HFF-Myc (cell line): Measurements from ENCODE around the gene NRG2.

Source experiments
- DNase-seq: peaks from one replicate; pipeline ENCODE4 v3.0.0-alpha.2; 2011; ENCODE audit warnings: low read depth; ENCODE audit errors: extremely low read depth
- H3K4me3 ChIP-seq: replicated peaks from 2 replicates; pipeline ENCODE4 v1.5.1; 2011; ENCODE audit warnings: low read depth, mild to moderate bottlenecking, control low read depth, low read length
- TF ChIP-seq, protein P1 (sequence below): IDR thresholded peaks from 2 replicates; pipeline ENCODE4 v1.5.1; 2012; ENCODE audit warnings: mild to moderate bottlenecking, low read depth, low read length, control low read depth; ENCODE audit errors: missing control alignments

NRG2 gene

DNA sequence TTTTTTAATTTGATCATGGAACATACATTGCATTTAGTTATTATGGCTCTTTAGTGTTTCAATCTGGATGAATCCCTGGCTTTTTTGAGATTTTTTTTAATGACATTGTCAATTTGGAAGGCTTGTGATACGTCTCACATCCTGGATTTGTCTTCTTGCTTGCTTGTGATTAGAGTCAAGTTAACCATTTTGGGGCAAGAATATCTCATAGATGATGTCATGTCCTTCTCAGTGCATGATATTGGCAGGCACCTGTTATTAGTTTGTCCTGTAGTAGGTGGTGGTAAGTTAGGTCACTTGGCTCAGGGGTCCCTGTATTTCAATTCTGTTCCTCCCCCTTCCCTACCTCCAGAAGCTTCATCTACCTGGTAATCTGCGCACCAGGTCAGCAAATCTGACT is 244.2 kb downstream of the NRG2 start:
- DNase-seq, result no peak
- no peak overlapping the region for H3K4me3 ChIP-seq
- TF ChIP-seq, protein P1, sequence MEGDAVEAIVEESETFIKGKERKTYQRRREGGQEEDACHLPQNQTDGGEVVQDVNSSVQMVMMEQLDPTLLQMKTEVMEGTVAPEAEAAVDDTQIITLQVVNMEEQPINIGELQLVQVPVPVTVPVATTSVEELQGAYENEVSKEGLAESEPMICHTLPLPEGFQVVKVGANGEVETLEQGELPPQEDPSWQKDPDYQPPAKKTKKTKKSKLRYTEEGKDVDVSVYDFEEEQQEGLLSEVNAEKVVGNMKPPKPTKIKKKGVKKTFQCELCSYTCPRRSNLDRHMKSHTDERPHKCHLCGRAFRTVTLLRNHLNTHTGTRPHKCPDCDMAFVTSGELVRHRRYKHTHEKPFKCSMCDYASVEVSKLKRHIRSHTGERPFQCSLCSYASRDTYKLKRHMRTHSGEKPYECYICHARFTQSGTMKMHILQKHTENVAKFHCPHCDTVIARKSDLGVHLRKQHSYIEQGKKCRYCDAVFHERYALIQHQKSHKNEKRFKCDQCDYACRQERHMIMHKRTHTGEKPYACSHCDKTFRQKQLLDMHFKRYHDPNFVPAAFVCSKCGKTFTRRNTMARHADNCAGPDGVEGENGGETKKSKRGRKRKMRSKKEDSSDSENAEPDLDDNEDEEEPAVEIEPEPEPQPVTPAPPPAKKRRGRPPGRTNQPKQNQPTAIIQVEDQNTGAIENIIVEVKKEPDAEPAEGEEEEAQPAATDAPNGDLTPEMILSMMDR, result no peak

DNA sequence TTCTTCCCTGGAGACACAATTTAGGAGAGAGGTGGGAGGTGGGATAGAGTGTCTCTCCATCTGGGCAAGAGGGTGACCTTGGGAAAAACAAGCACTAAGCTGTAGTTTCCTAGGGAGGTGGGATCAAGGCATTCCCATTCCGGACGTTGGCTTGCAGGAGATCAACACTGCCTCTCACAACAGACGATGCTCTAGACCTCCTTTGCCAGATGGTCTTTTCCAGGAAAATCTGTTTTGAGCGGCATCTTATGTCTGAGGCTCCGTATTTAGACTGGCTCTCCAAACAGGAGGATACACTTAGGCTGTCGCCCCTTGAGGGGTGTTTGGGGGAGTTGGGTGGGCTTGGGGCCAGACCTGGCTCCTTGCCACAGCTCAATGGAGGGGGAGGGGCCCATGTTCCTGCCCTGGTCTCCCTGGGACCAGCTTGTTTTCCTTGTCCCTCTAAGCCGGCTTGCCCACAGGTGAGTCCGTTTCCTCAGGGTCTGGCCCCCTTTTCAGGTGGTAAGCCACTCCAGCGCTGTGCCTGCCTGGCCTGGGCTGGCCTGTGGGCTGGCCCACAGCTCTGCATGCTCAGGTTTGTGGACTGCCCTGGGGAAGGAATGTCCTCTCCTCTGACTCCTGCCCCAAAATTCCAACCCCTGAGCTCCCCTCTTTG is 245.1 kb downstream of the NRG2 start:
- no peak overlapping the region for H3K4me3 ChIP-seq
- DNase-seq, result no peak
- TF ChIP-seq, protein P1, result no peak

DNA sequence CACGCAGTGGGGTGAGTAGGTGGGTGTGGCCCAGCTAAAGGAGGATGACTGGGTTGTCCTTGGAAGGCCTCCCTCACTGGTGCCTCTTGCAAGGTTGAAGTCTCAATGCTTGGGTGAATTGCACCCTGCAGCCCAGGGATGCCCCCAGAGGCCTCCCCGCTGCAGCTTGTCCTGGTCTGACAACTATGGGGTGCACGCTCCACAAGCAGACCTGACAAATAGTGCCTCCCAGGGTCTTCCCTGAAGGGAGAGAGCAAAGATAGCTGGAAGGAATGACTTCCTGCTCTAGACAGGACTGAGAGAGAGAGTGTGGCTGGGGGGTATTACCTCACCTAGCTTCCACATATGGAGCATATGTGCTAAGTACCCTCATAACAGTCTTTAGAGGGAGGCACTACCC is 245.8 kb downstream of the NRG2 start:
- H3K4me3 ChIP-seq, result no peak overlapping the region
- no peak for DNase-seq
- TF ChIP-seq, protein P1, result no peak
